NCI-H345 (cell line): ENCODE results near the gene CDC42EP3.

Experiments
- DNase-seq: peaks from one replicate; lab custom pipeline; 2025; lab: John Stamatoyannopoulos, UW

The CDC42EP3 gene

GRCh38 chr2:37683921-37684780 lies 12.7 kb upstream of the CDC42EP3 start:
- no peak for DNase-seq

GRCh38 chr2:37683241-37683640 lies 11.8 kb upstream of the CDC42EP3 start:
- DNase-seq: no peak

DNA sequence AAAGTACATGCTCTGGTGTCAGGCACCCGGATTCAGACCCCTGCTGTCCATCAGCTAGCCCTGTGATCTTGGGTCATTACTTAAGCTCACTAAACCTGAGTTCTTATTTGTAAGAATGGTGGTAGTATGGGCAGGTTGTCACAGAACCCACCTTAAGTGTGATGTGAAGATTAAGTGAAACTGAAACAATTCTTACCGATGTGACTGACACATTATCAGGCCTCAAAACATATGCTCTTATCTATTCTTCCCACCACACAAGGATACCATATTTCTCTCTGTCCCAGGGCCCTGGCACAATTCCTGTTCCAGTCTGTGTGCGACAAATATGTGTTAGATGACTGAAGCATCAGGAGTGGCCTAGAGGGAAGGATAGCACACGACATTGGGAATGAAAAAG lies 11.0 kb upstream of the CDC42EP3 start:
- no peak for DNase-seq

DNA sequence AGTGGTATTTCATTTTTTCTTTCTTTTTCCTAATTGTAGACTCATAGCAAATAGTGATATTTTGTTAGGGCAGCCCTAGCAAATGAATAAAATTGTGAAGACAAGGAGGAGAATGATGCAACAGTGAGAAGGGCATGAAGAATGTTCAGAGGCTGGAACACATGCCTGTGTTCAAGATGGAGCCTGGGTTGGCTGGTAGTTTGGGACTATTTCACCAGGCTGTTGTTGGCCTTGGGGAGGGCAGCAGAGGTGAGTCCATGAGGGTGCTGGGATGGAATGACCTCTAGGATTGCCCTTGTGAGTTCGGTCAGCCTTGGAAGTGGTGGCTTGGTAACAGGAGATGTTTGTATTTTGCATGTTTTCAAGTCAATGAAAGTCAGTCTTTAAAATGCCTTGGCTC lies 10.1 kb upstream of the CDC42EP3 start:
- DNase-seq: no peak

DNA sequence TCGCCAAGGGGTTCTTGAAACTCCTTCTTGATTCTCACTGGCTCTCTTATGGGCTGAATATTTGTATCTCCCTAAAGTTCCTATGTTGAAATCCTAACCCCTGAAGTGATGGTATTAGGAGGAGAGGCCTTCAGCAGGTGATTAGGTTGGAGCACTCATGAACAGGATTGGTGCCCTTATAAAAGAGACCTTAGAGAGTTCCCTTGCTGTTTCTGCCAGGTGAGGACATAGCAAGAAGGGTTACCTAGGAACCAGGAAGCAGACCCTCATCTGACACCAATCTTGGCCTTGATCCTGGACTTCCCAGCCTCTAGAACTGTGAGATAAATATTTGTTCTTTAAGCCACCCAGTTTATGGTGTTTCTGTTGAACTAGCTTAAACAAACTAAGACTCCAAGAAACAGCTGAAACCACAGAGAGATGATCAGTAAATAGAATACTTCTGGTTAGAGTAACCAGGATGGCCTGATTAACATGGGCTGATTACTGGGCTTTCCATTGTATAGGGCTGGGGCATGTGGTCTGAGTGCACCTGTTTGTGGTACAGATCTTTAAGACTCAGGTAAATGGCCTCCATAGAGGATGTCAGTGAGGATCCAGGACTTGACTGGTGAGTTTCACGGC lies 7.7 kb upstream of the CDC42EP3 start:
- DNase-seq: no peak

DNA sequence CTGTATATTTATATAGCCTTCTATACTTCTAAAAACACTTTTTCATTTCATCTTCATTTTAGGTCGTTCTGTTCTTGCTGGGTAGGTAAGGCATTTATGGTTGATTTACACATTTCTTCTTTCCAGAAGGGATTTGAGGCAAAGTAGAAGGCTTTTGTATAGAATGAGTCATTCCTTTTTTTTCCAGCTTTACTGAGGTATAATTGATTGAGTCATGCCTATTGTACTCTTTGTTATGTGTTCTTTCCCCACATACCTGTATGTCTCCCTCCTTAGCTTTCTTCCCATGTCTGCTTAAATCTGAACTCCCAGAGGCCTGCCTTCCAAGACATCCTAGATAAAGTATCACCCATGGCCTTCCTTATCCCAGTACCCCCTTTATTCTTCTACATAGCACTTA lies 4.8 kb upstream of the CDC42EP3 start:
- DNase-seq: no peak

GRCh38 chr2:37674946-37675345 lies 3.5 kb upstream of the CDC42EP3 start:
- DNase-seq: no peak

GRCh38 chr2:37672870-37673184 lies 1.4 kb upstream of the CDC42EP3 start:
- no peak for DNase-seq

- peak; percentile 83 for DNase-seq
These were observed 845 bp upstream of the CDC42EP3 start for GRCh38 chr2:37672104-37672869.

DNA sequence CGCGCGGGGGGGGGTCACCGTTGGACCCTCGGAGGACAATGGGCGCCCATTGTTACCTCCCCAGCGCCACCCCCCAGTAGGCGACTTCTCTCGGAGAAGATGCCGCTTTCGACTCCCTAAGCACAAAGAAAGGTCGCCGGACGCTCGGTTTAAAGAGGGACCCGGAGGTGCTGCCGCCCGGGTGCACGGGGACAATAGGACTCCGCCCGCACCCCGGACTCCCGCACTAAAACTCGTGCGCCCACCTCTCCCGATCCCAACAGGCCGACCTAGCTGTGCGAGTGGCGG lies 318 bp upstream of the CDC42EP3 start:
- no peak for DNase-seq

GRCh38 chr2:37670378-37671008 lies 949 bp downstream of the CDC42EP3 start:
- DNase-seq: no peak

DNA sequence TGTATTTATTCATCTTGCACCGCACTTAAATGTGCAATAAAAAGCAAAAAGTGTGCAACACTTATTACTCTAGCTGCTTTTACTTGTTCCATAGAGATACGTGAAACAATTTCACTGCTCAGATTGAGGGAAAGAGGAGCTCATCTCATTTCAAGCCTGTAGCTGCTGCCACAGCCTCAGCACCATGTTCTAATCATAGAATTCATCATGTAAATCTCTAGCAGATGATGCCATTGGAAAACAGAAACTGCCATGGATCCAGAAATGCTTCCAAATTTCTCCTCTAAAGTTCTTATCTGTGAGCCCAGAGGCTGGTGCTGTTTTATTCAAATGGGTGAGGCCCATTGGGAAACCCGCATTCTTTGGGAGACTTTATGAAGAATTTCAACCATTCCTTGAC lies 2.0 kb downstream of the CDC42EP3 start:
- no peak for DNase-seq

DNA sequence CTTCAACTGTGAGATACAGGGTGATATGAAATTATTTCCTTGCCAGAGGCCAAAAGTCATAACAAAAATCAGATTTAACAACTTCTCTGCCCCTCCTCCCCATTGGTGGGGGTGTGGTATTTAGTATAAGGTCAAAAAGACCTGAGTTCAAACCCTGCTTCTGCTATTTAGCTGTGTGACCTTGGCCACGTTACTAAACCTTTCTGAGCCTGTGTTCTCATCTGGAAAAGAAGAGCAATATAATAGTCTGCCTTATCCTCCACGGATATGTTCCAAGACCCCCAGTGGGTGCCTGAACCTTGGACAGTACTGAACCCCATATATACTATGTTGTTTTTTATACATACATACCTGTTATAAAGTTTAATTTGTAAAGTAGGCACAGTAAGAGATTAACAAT lies 3.7 kb downstream of the CDC42EP3 start:
- no peak for DNase-seq

GRCh38 chr2:37666772-37667171 lies 4.7 kb downstream of the CDC42EP3 start:
- DNase-seq: no peak

DNA sequence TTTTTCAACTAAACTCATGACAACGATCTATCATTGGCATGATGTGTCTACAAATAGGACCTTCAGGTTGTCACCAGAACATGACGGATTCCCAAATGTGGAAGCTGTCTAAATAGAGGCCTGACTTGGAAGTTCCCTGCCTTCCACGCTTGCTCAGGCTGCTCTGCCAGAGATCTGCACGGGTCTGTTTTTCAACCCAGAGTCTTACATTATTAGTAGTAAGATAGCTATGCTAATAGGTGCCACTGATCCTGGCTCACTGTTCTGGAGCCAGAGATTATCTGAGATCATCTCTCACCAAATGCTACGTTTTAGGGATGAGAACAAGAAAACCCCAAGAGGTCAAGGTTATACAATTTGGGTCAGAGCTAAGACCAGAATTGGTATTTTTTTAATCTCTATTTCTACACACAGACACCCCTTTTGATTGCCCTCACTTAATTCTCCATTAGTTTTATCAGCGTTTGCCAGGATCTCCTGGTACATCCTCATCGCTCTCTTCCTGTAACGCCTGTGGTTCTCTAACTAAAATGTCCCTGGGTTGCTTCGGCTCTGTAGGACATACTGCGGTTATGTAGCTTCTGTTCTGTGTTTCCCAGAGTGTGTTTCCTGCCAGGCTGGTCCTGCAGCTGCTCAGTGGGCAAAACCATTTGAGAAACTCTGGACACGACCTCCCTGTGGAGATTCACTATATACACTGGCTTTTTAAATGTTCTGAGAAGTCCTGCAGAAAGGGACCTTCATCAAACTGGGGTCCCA lies 5.7 kb downstream of the CDC42EP3 start:
- DNase-seq: no peak

DNA sequence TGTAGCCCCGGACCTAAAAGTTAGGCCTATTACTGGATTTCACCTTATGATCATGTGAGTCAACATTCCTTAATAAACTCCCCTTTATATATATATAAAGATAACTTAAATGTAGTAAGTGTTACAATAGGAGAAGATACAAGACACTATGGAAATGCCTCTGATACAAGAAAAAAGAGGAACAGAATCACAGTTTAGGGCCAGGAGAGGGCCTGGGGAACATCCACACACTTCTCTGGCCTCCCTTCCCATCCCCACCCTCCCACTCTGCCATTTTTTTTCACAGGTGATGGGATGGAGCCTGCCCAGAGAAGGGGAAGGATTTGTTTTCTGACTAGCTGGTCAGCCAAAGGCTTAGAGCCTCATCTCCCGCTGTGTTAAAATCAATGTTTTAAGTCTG lies 6.4 kb downstream of the CDC42EP3 start:
- DNase-seq: no peak

DNA sequence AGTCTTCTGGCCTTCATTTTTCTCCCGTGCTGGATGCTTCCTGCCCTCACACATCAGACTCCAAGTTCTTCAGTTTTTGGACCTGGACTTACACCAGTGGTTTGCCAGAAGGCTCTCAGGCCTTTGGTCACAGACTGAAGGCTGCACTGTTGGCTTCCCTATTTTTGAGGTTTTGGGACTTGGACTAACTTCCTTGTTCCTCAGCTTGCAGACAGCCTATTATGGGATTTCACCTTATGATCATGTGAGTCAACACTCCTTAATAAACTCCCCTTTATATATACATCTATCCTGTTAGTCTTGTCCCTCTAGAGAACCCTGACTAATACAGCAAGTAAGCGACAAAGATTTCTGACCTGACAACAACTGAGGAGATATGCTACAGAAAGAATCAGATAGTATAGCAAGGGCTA lies 7.2 kb downstream of the CDC42EP3 start:
- DNase-seq: no peak

GRCh38 chr2:37663390-37663789 lies 8.1 kb downstream of the CDC42EP3 start:
- DNase-seq: no peak

GRCh38 chr2:37659723-37660122 lies 11.7 kb downstream of the CDC42EP3 start:
- no peak for DNase-seq

- DNase-seq: no peak
These were observed 12.8 kb downstream of the CDC42EP3 start for GRCh38 chr2:37658682-37659081.

GRCh38 chr2:37657471-37657870 lies 14.0 kb downstream of the CDC42EP3 start:
- no peak for DNase-seq
